ENCODE measurements around the gene MISP3. TPM values are rescaled to one million over a fixed set of nuclear protein-coding genes. Genes with fewer than 3 reads are reported as not detected.
A peak's percentile ranks its signal among the peaks of the same experiment; 100 is the strongest.

MISP3 gene
- total and polyA plus RNA-seq, 9 of the 15 experiments (the other 6 are each of a cell fraction or from before 2014, with no cell fraction given) = 0.25 to 5.6 (median 1.6) TPM

DNA sequence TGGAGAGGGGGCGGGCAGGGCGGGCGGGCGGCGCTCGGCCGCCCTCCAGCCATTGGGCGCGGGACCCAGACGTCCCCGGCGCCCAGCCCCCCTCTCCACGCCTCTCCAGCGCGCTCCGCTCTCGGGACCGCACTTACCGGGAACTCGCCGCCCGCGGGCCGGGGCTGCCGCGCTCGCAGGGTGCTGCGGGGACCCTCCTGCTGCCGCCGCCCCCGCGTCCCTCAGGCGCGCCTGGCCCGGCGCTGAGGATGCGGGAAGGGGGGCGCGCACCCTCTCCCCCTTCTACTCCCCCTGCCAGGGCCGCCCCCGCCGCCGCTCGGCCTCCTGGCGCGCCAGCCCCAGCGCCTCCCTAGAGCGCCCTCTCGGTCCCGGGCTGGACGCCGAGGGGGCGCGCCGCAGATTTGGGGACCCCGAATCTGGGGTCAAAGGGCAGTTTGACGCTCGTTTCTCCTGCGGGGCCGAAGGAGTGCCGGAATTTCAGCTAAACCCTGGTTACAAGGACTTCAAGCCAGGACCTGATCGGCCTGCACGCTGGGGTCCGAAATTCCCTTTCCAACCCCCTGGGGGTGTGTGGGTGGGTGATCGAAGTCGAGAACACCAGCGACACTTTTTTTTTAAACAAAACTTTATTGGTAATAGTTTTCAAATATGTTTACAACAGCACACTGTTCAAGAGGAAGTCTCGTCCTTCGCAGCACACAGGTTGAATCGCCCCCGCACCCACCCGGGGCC lies 18.7 kb downstream of the MISP3 start (continued):
- TF ChIP-seq SRF (CRISPR knock-in tag; IDR thresholded peaks at IDR 0.05) (no peak), MXI1 (IDR thresholded peaks at IDR 0.05; ENCODE audit: low read depth, low read length) (no peak), ZNF217 (CRISPR knock-in tag; IDR thresholded peaks at IDR 0.05) (no peak), ASH1L (IDR thresholded peaks at IDR 0.05; ENCODE audit: borderline replicate concordance, low read depth, partially characterized antibody) (no peak), CTBP1 (IDR thresholded peaks at IDR 0.05; ENCODE audit: borderline replicate concordance) (peak; percentile 99), ZSCAN29 (IDR thresholded peaks at IDR 0.05) (no peak), HNRNPH1 (optimal IDR thresholded peaks at IDR 0.05; ENCODE audit: low read depth, low read length) (no peak), GTF2A2 (tag; IDR thresholded peaks at IDR 0.05) (no peak), CCAR2 (IDR thresholded peaks at IDR 0.05; ENCODE audit: low read depth, low read length) (no peak), CEBPB (tag; IDR thresholded peaks at IDR 0.05) (no peak), WHSC1 (IDR thresholded peaks at IDR 0.05; ENCODE audit: low read length) (no peak), RAD21 (CRISPR knock-in tag; conservative IDR thresholded peaks at IDR 0.05 in 1 of 2, IDR thresholded peaks at IDR 0.05 in 1 of 2) (no peak), ZNF274 (IDR thresholded peaks at IDR 0.05; ENCODE audit: borderline replicate concordance, low read depth, low read length) (no peak), ZNF23 (CRISPR knock-in tag; IDR thresholded peaks at IDR 0.05) (no peak), ATF7 (IDR thresholded peaks at IDR 0.05) (peak; percentile 65; the same call in 1 of the 2 replicates), KDM1A (IDR thresholded peaks at IDR 0.05) (peak in 1 of 2 experiments; percentile 64; a peak in 2 of 4 replicates), KHSRP (IDR thresholded peaks at IDR 0.05) (no peak), ZNF316 (IDR thresholded peaks at IDR 0.05) (no peak), ZNF263 (CRISPR knock-in tag; IDR thresholded peaks at IDR 0.05; ENCODE audit: borderline replicate concordance) (0 out of 2 replicates have a peak, but pooled peaks have one; percentile 38), BDP1 (IDR thresholded peaks at IDR 0.05; ENCODE audit: insufficient read depth, insufficient read length) (no peak), EGR1 (conservative IDR thresholded peaks at IDR 0.05) (peak; percentile 93), ADNP (tag; IDR thresholded peaks at IDR 0.05) (no peak), MYBL2 (IDR thresholded peaks at IDR 0.05; ENCODE audit: low read depth) (no peak), MYBL2 (CRISPR knock-in tag; IDR thresholded peaks at IDR 0.05; ENCODE audit: borderline replicate concordance) (no peak), SMARCA5 (IDR thresholded peaks at IDR 0.05) (no peak), CREB1 (IDR thresholded peaks at IDR 0.05) (peak; percentile 27; the same call in 1 of the 2 replicates), CREB1 (CRISPR knock-in tag; IDR thresholded peaks at IDR 0.05) (0 out of 2 replicates have a peak, but pooled peaks have one; percentile 15)
- TF ChIP-seq, protein P1, sequence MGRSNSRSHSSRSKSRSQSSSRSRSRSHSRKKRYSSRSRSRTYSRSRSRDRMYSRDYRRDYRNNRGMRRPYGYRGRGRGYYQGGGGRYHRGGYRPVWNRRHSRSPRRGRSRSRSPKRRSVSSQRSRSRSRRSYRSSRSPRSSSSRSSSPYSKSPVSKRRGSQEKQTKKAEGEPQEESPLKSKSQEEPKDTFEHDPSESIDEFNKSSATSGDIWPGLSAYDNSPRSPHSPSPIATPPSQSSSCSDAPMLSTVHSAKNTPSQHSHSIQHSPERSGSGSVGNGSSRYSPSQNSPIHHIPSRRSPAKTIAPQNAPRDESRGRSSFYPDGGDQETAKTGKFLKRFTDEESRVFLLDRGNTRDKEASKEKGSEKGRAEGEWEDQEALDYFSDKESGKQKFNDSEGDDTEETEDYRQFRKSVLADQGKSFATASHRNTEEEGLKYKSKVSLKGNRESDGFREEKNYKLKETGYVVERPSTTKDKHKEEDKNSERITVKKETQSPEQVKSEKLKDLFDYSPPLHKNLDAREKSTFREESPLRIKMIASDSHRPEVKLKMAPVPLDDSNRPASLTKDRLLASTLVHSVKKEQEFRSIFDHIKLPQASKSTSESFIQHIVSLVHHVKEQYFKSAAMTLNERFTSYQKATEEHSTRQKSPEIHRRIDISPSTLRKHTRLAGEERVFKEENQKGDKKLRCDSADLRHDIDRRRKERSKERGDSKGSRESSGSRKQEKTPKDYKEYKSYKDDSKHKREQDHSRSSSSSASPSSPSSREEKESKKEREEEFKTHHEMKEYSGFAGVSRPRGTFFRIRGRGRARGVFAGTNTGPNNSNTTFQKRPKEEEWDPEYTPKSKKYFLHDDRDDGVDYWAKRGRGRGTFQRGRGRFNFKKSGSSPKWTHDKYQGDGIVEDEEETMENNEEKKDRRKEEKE (IDR thresholded peaks at IDR 0.05; ENCODE audit: borderline replicate concordance in 1 of 2, control insufficient read depth in 1 of 2, low read depth in 2 of 2, low read length in 1 of 2) = no peak
- TF ChIP-seq, protein P2, sequence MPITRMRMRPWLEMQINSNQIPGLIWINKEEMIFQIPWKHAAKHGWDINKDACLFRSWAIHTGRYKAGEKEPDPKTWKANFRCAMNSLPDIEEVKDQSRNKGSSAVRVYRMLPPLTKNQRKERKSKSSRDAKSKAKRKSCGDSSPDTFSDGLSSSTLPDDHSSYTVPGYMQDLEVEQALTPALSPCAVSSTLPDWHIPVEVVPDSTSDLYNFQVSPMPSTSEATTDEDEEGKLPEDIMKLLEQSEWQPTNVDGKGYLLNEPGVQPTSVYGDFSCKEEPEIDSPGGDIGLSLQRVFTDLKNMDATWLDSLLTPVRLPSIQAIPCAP (CRISPR knock-in tag; IDR thresholded peaks at IDR 0.05; ENCODE audit: borderline replicate concordance) = no peak
